Keratinocyte (primary cell): ENCODE data around the gene ADCY4. TPM values are rescaled to one million over a fixed set of nuclear protein-coding genes. Genes with fewer than 3 reads are reported as not detected.
A peak's percentile ranks its signal among the peaks of the same experiment; 100 is the strongest.

Experiments
- DNase-seq: peaks from one replicate; pipeline ENCODE4 v3.0.0-alpha.2; 2011; ENCODE audit warnings: low read depth, missing footprints, low spot score
- FAIRE-seq: peaks from 2 replicates; lab custom pipeline; 2011; peaks lifted over from hg19 to GRCh38; lab: Jason Lieb, UNC
- H2AFZ ChIP-seq: 2 replicates; pipeline ENCODE4 v1.6.0; 2012; ENCODE audit warnings: low read length, control low read depth, inconsistent platforms; ENCODE audit not compliant: control insufficient read depth
- H3K27ac ChIP-seq: 2 replicates; pipeline ENCODE4 v1.5.1; 2011; ENCODE audit warnings: low read length; ENCODE audit not compliant: control insufficient read depth, insufficient read depth
- H3K27me3 ChIP-seq: 3 replicates; pipeline ENCODE4 v1.6.0; 2011; ENCODE audit warnings: low read length; ENCODE audit not compliant: control insufficient read depth, insufficient read depth; ENCODE audit errors: extremely low read depth
- H3K36me3 ChIP-seq, 2 experiments: 2 replicates in 1 of 2; 3 replicates in 1 of 2; pipeline ENCODE4 v1.5.1; 2011; ENCODE audit warnings: low read length in 2 of 2, mild to moderate bottlenecking in 1 of 2; ENCODE audit not compliant: control insufficient read depth in 2 of 2, insufficient read depth in 2 of 2; ENCODE audit errors: extremely low read depth in 1 of 2
- H3K4me1 ChIP-seq: 3 replicates; pipeline ENCODE4 v1.5.1; 2011; ENCODE audit warnings: low read length; ENCODE audit not compliant: control insufficient read depth, insufficient read depth; ENCODE audit errors: extremely low read depth
- H3K4me2 ChIP-seq: 3 replicates; pipeline ENCODE4 v1.6.0; 2011; ENCODE audit warnings: low read depth, low read length; ENCODE audit not compliant: control insufficient read depth, insufficient read depth; ENCODE audit errors: extremely low read depth
- H3K4me3 ChIP-seq, 3 experiments: fragments of 200-600 bp in 1 of 3; sonication (generic) in 1 of 3; 2 replicates in 2 of 3; 3 replicates in 1 of 3; pipeline ENCODE4 v1.5.1; 2011 to 2016; ENCODE audit warnings: low read length in 3 of 3, mild to moderate bottlenecking in 3 of 3, control low read depth in 2 of 3, inconsistent platforms in 1 of 3, low read depth in 1 of 3, mixed read lengths in 1 of 3, mixed run types in 1 of 3, moderate library complexity in 1 of 3; ENCODE audit not compliant: control insufficient read depth in 2 of 3, insufficient read depth in 2 of 3; ENCODE audit errors: extremely low read depth in 1 of 3
- H3K79me2 ChIP-seq: 2 replicates; pipeline ENCODE4 v1.6.0; 2012; ENCODE audit warnings: low read length; ENCODE audit not compliant: control insufficient read depth, insufficient read depth
- H3K9ac ChIP-seq: 3 replicates; pipeline ENCODE4 v1.6.0; 2011; ENCODE audit warnings: low read length; ENCODE audit not compliant: control insufficient read depth, insufficient read depth; ENCODE audit errors: extremely low read depth
- H3K9me1 ChIP-seq: 3 replicates; pipeline ENCODE4 v1.6.0; 2011; ENCODE audit warnings: low read length; ENCODE audit not compliant: control insufficient read depth, insufficient read depth; ENCODE audit errors: extremely low read depth
- H3K9me3 ChIP-seq: 2 replicates; pipeline ENCODE4 v1.5.1; 2012; ENCODE audit warnings: low read depth, low read length; ENCODE audit not compliant: control insufficient read depth
- H4K20me1 ChIP-seq: 3 replicates; pipeline ENCODE4 v1.6.0; 2011; ENCODE audit warnings: low read length; ENCODE audit not compliant: control insufficient read depth, insufficient read depth; ENCODE audit errors: extremely low read depth
- CTCF ChIP-seq, 3 experiments: IDR thresholded peaks in 1 of 3; conservative IDR thresholded peaks in 1 of 3; optimal IDR thresholded peaks in 1 of 3; 2 replicates in 2 of 3; 3 replicates in 1 of 3; pipeline versions ENCODE3 to v1.5.1; 2011; ENCODE audit warnings: low read length in 3 of 3, mild to moderate bottlenecking in 3 of 3, moderate library complexity in 2 of 3, control low read depth in 1 of 3, inconsistent platforms in 1 of 3; ENCODE audit not compliant: insufficient read depth in 2 of 3; ENCODE audit errors: extremely low read depth in 1 of 3
- EZH2 ChIP-seq: IDR thresholded peaks from one replicate; pipeline ENCODE4 v1.6.1; 2012; ENCODE audit warnings: inconsistent platforms, mild to moderate bottlenecking, low read length, moderate library complexity
- dilution Hi-C: fragments of 300-500 bp; cut with MboI; formaldehyde crosslinking; loops from one replicate; pipeline ENCODE4 v1.7.0; 2020; ENCODE audit warnings: low sequenced_read_pairs; ENCODE audit not compliant: extremely low pct_ligation_motif_present
- polyA plus RNA-seq, 5 experiments: library from polyadenylated mRNA; depleted of rRNA in 3 of 5; stranded (reverse) in 3 of 5; stranded (forward) in 1 of 5; unstranded in 1 of 5; fragments of >200 nt; gene quantifications; 1 replicate in 1 of 5; 2 replicates in 3 of 5; 3 replicates in 1 of 5; pipeline versions ENCODE4 v1.2.1 to v1.2.3, GENCODE V29; 2011 to 2012; ENCODE audit warnings: missing spikeins in 2 of 5, low read depth in 1 of 5, low replicate concordance in 1 of 5

The ADCY4 gene
- polyA plus RNA-seq, 1 donor (not counting 4 experiments of a cell fraction or from before 2014, with no cell fraction given), result 0.21 TPM

DNA sequence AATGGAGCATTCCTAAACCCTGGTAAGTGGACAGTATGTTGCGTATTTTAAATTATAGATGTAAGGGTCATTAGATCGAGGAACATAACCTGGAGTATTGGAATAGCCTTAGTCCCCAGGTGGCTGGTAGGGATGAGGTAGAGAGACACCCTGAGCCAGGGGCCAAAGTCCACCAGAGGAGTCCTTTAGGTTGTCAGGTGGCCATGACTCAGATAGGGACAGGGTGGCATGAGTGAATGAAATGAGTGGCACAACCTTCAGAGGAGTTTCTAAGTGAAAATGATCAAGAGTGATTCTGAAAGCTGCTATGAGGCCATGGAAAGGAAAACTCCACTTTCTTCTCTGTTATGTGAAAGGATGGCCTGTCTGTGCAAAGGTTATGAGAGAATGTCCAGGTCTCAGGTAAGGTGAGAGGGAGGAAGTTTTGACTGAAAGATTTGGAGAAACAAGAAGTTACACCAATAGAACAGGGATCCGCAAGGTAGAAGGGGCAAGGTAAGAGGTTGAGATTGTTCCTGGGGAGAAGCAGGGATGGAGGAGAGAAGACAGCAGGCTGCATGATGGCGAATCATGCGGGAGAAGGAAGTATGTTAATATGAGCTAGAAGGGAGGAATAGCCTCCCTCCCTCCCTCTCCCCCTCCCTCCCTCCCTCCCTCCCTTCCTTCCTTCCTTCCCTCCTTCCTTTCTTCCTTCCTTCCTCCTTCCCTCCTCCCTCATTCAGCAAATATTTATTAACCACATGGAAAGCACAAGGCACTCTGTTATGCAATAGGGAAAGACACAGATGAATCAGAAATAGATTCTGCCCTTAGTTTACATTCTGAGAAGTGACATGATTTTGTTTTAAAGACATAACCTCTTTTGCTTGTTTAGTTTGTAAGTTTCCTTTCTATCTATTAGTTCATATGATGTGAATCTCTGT is 18.9 kb upstream of the ADCY4 start:
- DNase-seq (no peak), FAIRE-seq (no peak)
- no peak overlapping the region for H2AFZ ChIP-seq
- no peaks in the 10 kb centered on the region for H3K4me1 ChIP-seq
- no peaks in the 10 kb centered on the region for H3K36me3 ChIP-seq
- H3K27ac ChIP-seq, result no peak overlapping the region
- H3K9ac ChIP-seq, result no peak overlapping the region
- dilution Hi-C loops, result no loop called here
- H3K9me3 ChIP-seq, result no peaks in the 10 kb centered on the region
- no peaks in the 10 kb centered on the region for H3K27me3 ChIP-seq
- H3K9me1 ChIP-seq, result no peaks in the 10 kb centered on the region
- no peak overlapping the region for H3K4me3 ChIP-seq
- no peaks in the 10 kb centered on the region for H4K20me1 ChIP-seq
- TF ChIP-seq EZH2 (no peak), CTCF (optimal IDR thresholded peaks at IDR 0.05 in 1 of 3, IDR thresholded peaks at IDR 0.05 in 1 of 3, conservative IDR thresholded peaks at IDR 0.05 in 1 of 3; ENCODE audit: extremely low read depth in 1 of 3, insufficient read depth in 2 of 3, low read length in 3 of 3) (no peak)
- H3K79me2 ChIP-seq, result no peaks in the 10 kb centered on the region
- peak overlapping the region; percentile 19 for H3K4me2 ChIP-seq

- no peaks in the 10 kb centered on the region for H4K20me1 ChIP-seq
- H3K9me3 ChIP-seq, result no peaks in the 10 kb centered on the region
- no peak for DNase-seq
- H3K4me2 ChIP-seq, result no peak overlapping the region
- no peak overlapping the region for H2AFZ ChIP-seq
- H3K79me2 ChIP-seq, result no peaks in the 10 kb centered on the region
- no peaks in the 10 kb centered on the region for H3K4me1 ChIP-seq
- no peak for FAIRE-seq
- H3K27ac ChIP-seq, result no peak overlapping the region
- H3K9ac ChIP-seq, result no peak overlapping the region
- H3K9me1 ChIP-seq, result no peaks in the 10 kb centered on the region
- no peaks in the 10 kb centered on the region for H3K27me3 ChIP-seq
- no peaks in the 10 kb centered on the region for H3K36me3 ChIP-seq
- dilution Hi-C loops, result no loop called here
- no peak overlapping the region for H3K4me3 ChIP-seq
- TF ChIP-seq EZH2 (no peak), CTCF (optimal IDR thresholded peaks at IDR 0.05 in 1 of 3, IDR thresholded peaks at IDR 0.05 in 1 of 3, conservative IDR thresholded peaks at IDR 0.05 in 1 of 3; ENCODE audit: extremely low read depth in 1 of 3, insufficient read depth in 2 of 3, low read length in 3 of 3) (peak in 1 of 3 experiments; percentile 19)
Observed at GRCh38 chr14:24351517-24351916, 16.6 kb upstream of the ADCY4 start.
